K562 (cell line): ENCODE measurements around the gene DOCK1. TPM values are rescaled to one million over a fixed set of nuclear protein-coding genes. Genes with fewer than 3 reads are reported as not detected.

Source experiments
- ATAC-seq: fragments of 200-7000 bp; cut with Tn5 transposase; 3 replicates; pipeline ENCODE4 v1.9.1; 2020; ENCODE audit warnings: moderate library complexity
- BruUV-seq: library from RNA; stranded (reverse); fragments of 400-500 nt; replicated peaks from 2 replicates; lab custom pipeline; 2021; lab: Mats Ljungman, UMichigan
- CTCF ChIA-PET: fragments of 300-600 bp; formaldehyde crosslinking; extraction: SDS; loops from one replicate; lab custom pipeline; 2021; ENCODE audit warnings: low intra/inter-chr PET ratio; lab: Yijun Ruan, JAX
- POLR2A ChIA-PET: fragments of 300-600, 350-650 bp; sonication (Branson Sonifier 250); formaldehyde crosslinking; extraction: SDS; loops from one replicate; lab custom pipeline; 2021; ENCODE audit warnings: antibody characterized with exemption, inconsistent platforms; lab: Yijun Ruan, JAX
- DNase-seq, 4 experiments: peaks; one replicate each; pipeline versions ENCODE4 v3.0.0 to v3.0.0-alpha.2; 2011 to 2018; ENCODE audit warnings: low spot score in 3 of 4, mixed read lengths in 3 of 4; ENCODE audit errors: extremely low read depth in 1 of 4
- FAIRE-seq: peaks from 2 replicates; lab custom pipeline; 2011; peaks lifted over from hg19 to GRCh38; lab: Jason Lieb, UNC
- H2AFZ ChIP-seq: 2 replicates; pipeline ENCODE4 v1.6.0; 2011; ENCODE audit warnings: low read depth, low read length, control low read depth, inconsistent platforms
- H3K27ac ChIP-seq: fragments of 200-600 bp; 3 replicates; pipeline ENCODE4 v1.8.0; 2011; ENCODE audit warnings: low read depth, mild to moderate bottlenecking, control low read depth, inconsistent platforms, low read length, moderate library complexity, mixed read lengths; ENCODE audit errors: extremely low read depth
- H3K27me3 ChIP-seq, 2 experiments: fragments of 300-600 bp in 1 of 2; 2 replicates in 1 of 2; 3 replicates in 1 of 2; pipeline versions ENCODE4 v1.6.0 to v1.8.0; 2011; ENCODE audit warnings: inconsistent platforms in 2 of 2, low read length in 2 of 2, mild to moderate bottlenecking in 1 of 2, mixed read lengths in 1 of 2, moderate library complexity in 1 of 2; ENCODE audit not compliant: control insufficient read depth in 2 of 2, insufficient read depth in 2 of 2
- H3K36me3 ChIP-seq: fragments of 300-600 bp; 3 replicates; pipeline ENCODE4 v1.8.0; 2011; ENCODE audit warnings: mild to moderate bottlenecking, low read length, inconsistent platforms; ENCODE audit not compliant: control insufficient read depth, insufficient read depth
- H3K4me1 ChIP-seq, 2 experiments: fragments of 200-600 bp in 1 of 2; replicated peaks in 1 of 2; 2 replicates in 1 of 2; 3 replicates in 1 of 2; pipeline versions ENCODE4 v1.5.1 to v1.8.0; 2011; ENCODE audit warnings: inconsistent platforms in 2 of 2, low read length in 2 of 2, mild to moderate bottlenecking in 1 of 2, mixed read lengths in 1 of 2, moderate library complexity in 1 of 2; ENCODE audit not compliant: control insufficient read depth in 2 of 2, insufficient read depth in 2 of 2
- H3K4me2 ChIP-seq: 2 replicates; pipeline ENCODE4 v1.6.1; 2011; ENCODE audit warnings: low read length, control low read depth, inconsistent platforms, mixed read lengths; ENCODE audit not compliant: insufficient read depth
- H3K4me3 ChIP-seq: fragments of 200-600 bp; sonication (generic), shearing (Covaris generic); 2 replicates; pipeline ENCODE4 v1.5.1; 2016; ENCODE audit warnings: control low read depth, inconsistent platforms
- H3K79me2 ChIP-seq: fragments of 200-600 bp; 3 replicates; pipeline ENCODE4 v1.8.0; 2011; ENCODE audit warnings: low read length, inconsistent platforms; ENCODE audit not compliant: control insufficient read depth, insufficient read depth
- H3K9ac ChIP-seq, 2 experiments: 2 replicates each; pipeline versions ENCODE4 v1.6.0 to v1.6.1; 2011; ENCODE audit warnings: low read depth in 2 of 2, low read length in 2 of 2, control low read depth in 1 of 2, inconsistent platforms in 1 of 2, mild to moderate bottlenecking in 1 of 2, mixed read lengths in 1 of 2; ENCODE audit not compliant: insufficient read depth in 1 of 2
- H3K9me1 ChIP-seq: one replicate; pipeline ENCODE4 v1.6.0; 2011; ENCODE audit warnings: inconsistent platforms, mild to moderate bottlenecking, low read length, moderate library complexity; ENCODE audit not compliant: control insufficient read depth, insufficient read depth
- H3K9me3 ChIP-seq: replicated peaks from 2 replicates; pipeline ENCODE4 v1.5.1; 2011; ENCODE audit warnings: low read depth, low read length, inconsistent platforms; ENCODE audit not compliant: control insufficient read depth, insufficient read depth
- H4K20me1 ChIP-seq: replicated peaks from 2 replicates; pipeline ENCODE4 v1.6.1; 2011; ENCODE audit warnings: low read length, inconsistent platforms, mixed read lengths; ENCODE audit not compliant: control insufficient read depth, insufficient read depth
- ADNP ChIP-seq: fragments of 200-800 bp; sonication (Bioruptor generic); IDR thresholded peaks from 2 replicates; pipeline ENCODE4 v1.6.1; 2016; ENCODE audit warnings: missing genetic modification characterization, missing compliant biosample characterization
- CC2D1A ChIP-seq: fragments of 450-650 bp; IDR thresholded peaks from 2 replicates; pipeline ENCODE4 v1.6.1; 2017; ENCODE audit warnings: mild to moderate bottlenecking
- CREBBP ChIP-seq: IDR thresholded peaks from one replicate; pipeline ENCODE4 v1.6.1; 2012; ENCODE audit warnings: low read depth, mild to moderate bottlenecking, control low read depth, inconsistent platforms, low read length
- KAT8 ChIP-seq: fragments of 450-650 bp; IDR thresholded peaks from 2 replicates; pipeline ENCODE4 v1.6.1; 2016; ENCODE audit warnings: low read depth, mild to moderate bottlenecking
- KLF13 ChIP-seq: fragments of 450-650 bp; IDR thresholded peaks from 2 replicates; pipeline ENCODE4 v1.6.1; 2016; ENCODE audit warnings: missing genetic modification characterization, low read depth, mild to moderate bottlenecking, missing compliant biosample characterization, moderate library complexity, borderline replicate concordance
- MCM5 ChIP-seq: fragments of 450-650 bp; IDR thresholded peaks from 2 replicates; pipeline ENCODE4 v1.6.1; 2016; ENCODE audit warnings: low read depth
- NFE2L1 ChIP-seq: fragments of 450-650 bp; IDR thresholded peaks from 2 replicates; pipeline ENCODE4 v1.6.1; 2016; ENCODE audit warnings: missing genetic modification characterization, low read depth, mild to moderate bottlenecking, missing compliant biosample characterization, moderate library complexity, borderline replicate concordance
- NKRF ChIP-seq: fragments of 450-650 bp; IDR thresholded peaks from 2 replicates; pipeline ENCODE4 v1.6.1; 2016; ENCODE audit warnings: borderline replicate concordance
- NR2F6 ChIP-seq: fragments of 450-650 bp; formaldehyde crosslinking; IDR thresholded peaks from 2 replicates; pipeline ENCODE4 v1.4.0; 2020; ENCODE audit warnings: mild to moderate bottlenecking
- NR3C1 ChIP-seq: sonication (generic); formaldehyde crosslinking; IDR thresholded peaks from 2 replicates; pipeline ENCODE4 v1.8.1; 2022; ENCODE audit warnings: missing genetic modification reagents
- PCBP2 ChIP-seq: fragments of 200-400 bp; formaldehyde crosslinking; IDR thresholded peaks from 2 replicates; pipeline ENCODE4 v1.6.1; 2018; ENCODE audit warnings: low read length, low read depth, mild to moderate bottlenecking, moderate library complexity; ENCODE audit not compliant: poor library complexity, severe bottlenecking
- RBM14 ChIP-seq: fragments of 200-400 bp; formaldehyde crosslinking; IDR thresholded peaks from 2 replicates; pipeline ENCODE4 v1.6.1; 2018; ENCODE audit warnings: low read depth, mild to moderate bottlenecking, low read length, moderate library complexity, borderline replicate concordance; ENCODE audit not compliant: insufficient read depth
- SIN3B ChIP-seq: fragments of 450-650 bp; IDR thresholded peaks from 2 replicates; pipeline ENCODE4 v1.6.1; 2017; ENCODE audit warnings: low read depth, mild to moderate bottlenecking, moderate library complexity
- SMARCE1 ChIP-seq: fragments of 450-650 bp; IDR thresholded peaks from 2 replicates; pipeline ENCODE4 v1.7.1; 2016; ENCODE audit warnings: mild to moderate bottlenecking
- SPI1 ChIP-seq: IDR thresholded peaks from 2 replicates; pipeline ENCODE4 v1.6.1; 2011; ENCODE audit warnings: low read depth, low read length, control low read depth, borderline replicate concordance
- TGIF2 ChIP-seq: sonication (generic); formaldehyde crosslinking; IDR thresholded peaks from 2 replicates; pipeline ENCODE4 v1.8.1; 2022; ENCODE audit warnings: mild to moderate bottlenecking, missing genetic modification reagents, moderate library complexity
- ZNF12 ChIP-seq: sonication (generic); formaldehyde crosslinking; IDR thresholded peaks from 2 replicates; pipeline ENCODE4 v1.4.0; 2020; ENCODE audit warnings: mild to moderate bottlenecking, missing genetic modification reagents
- WGBS: fragments of 100-300 bp; shearing (Covaris generic); methylation state at CpG from one replicate; pipeline ENCODE4 v1.1.6; 2016; ENCODE audit warnings: low coverage, mixed read lengths; ENCODE audit not compliant: insufficient coverage; ENCODE audit errors: missing lambda C conversion rate; 5-methylcytosine and 5-hydroxymethylcytosine counted together
- in situ Hi-C: fragments of 300-500 bp; cut with MboI; formaldehyde crosslinking; loops from 4 replicates; pipeline ENCODE4 v1.15.0; 2018; ENCODE audit warnings: inconsistent platforms, mixed read lengths
- intact Hi-C: fragments of 100-400 bp; cut with micrococcal nuclease; formaldehyde crosslinking; loops from 2 replicates; pipeline ENCODE4 v1.14.2; 2022
- polyA plus RNA-seq, 8 experiments: library from polyadenylated mRNA; depleted of rRNA in 4 of 8; stranded (reverse) in 5 of 8; unstranded in 3 of 8; fragments of >200 nt; fragmentation: Nextera tagmentation in 2 of 8; fragmentation: Illumina TruSeq in 1 of 8; extraction: Ambion mirVana in 2 of 8; extraction: Trizol in 1 of 8; gene quantifications; 2 replicates each; pipeline versions ENCODE4 v1.2.1 to v1.2.3, GENCODE V29; 2011 to 2014; ENCODE audit warnings: inconsistent platforms in 1 of 8, missing spikeins in 1 of 8
- total RNA-seq, 7 experiments: library from RNA; depleted of rRNA in 6 of 7; stranded (reverse); fragments of >200 nt in 6 of 7; fragmentation: Illumina TruSeq in 2 of 7; extraction: Trizol in 2 of 7; gene quantifications; 2 replicates each; pipeline versions ENCODE4 v1.2.1 to v1.2.3, GENCODE V29; 2011 to 2021; ENCODE audit warnings: low replicate concordance in 1 of 7
- TF ChIP-seq, protein P1 (sequence below): fragments of 450-650 bp; formaldehyde crosslinking; IDR thresholded peaks from 2 replicates; pipeline ENCODE4 v1.4.0; 2020; ENCODE audit warnings: mild to moderate bottlenecking, moderate library complexity
- TF ChIP-seq, protein P2 (sequence below), 2 experiments: fragments of 450-650 bp; IDR thresholded peaks; 2 replicates each; pipeline ENCODE4 v1.6.1; 2016

The DOCK1 gene
- total and polyA plus RNA-seq, 9 of the 15 experiments (the other 6 are each of a cell fraction or from before 2014, with no cell fraction given), result 0.31 TPM; not detected in 8

- H3K4me1 ChIP-seq, result no peaks in the 10 kb centered on the region
- DNase-seq (no peak), FAIRE-seq (no peak), ATAC-seq (no peak)
- H3K27me3 ChIP-seq, result no peaks in the 10 kb centered on the region
- no peak overlapping the region for H3K27ac ChIP-seq
- intact Hi-C loops, result no loop called here
- H3K4me2 ChIP-seq, result no peak overlapping the region
- H3K4me3 ChIP-seq, result no peak overlapping the region
- no peaks in the 10 kb centered on the region for H3K9me1 ChIP-seq
- H3K9me3 ChIP-seq, result no peaks in the 10 kb centered on the region
- BruUV-seq, result no TSS peak
- ChIA-PET POLR2A (no interaction called here), CTCF (no interaction called here)
- H2AFZ ChIP-seq, result no peak overlapping the region
- H3K79me2 ChIP-seq, result no peaks in the 10 kb centered on the region
- TF ChIP-seq SPI1, result no peak
- TF ChIP-seq CC2D1A, result no peak
- TF ChIP-seq KAT8, result no peak
- TF ChIP-seq, protein P1, sequence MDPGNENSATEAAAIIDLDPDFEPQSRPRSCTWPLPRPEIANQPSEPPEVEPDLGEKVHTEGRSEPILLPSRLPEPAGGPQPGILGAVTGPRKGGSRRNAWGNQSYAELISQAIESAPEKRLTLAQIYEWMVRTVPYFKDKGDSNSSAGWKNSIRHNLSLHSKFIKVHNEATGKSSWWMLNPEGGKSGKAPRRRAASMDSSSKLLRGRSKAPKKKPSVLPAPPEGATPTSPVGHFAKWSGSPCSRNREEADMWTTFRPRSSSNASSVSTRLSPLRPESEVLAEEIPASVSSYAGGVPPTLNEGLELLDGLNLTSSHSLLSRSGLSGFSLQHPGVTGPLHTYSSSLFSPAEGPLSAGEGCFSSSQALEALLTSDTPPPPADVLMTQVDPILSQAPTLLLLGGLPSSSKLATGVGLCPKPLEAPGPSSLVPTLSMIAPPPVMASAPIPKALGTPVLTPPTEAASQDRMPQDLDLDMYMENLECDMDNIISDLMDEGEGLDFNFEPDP (CRISPR knock-in tag), result no peak
- no peak for TF ChIP-seq NR2F6
- TF ChIP-seq NFE2L1 (tag), result no peak
- TF ChIP-seq NKRF, result no peak
- no peak for TF ChIP-seq TGIF2 (CRISPR knock-in tag)
- TF ChIP-seq ZNF12 (CRISPR knock-in tag), result no peak
- no peak for TF ChIP-seq PCBP2
- no peak for TF ChIP-seq KLF13 (tag)
- TF ChIP-seq SIN3B, result no peak
- TF ChIP-seq RBM14, result no peak
- TF ChIP-seq SMARCE1, result no peak
- TF ChIP-seq, protein P2, sequence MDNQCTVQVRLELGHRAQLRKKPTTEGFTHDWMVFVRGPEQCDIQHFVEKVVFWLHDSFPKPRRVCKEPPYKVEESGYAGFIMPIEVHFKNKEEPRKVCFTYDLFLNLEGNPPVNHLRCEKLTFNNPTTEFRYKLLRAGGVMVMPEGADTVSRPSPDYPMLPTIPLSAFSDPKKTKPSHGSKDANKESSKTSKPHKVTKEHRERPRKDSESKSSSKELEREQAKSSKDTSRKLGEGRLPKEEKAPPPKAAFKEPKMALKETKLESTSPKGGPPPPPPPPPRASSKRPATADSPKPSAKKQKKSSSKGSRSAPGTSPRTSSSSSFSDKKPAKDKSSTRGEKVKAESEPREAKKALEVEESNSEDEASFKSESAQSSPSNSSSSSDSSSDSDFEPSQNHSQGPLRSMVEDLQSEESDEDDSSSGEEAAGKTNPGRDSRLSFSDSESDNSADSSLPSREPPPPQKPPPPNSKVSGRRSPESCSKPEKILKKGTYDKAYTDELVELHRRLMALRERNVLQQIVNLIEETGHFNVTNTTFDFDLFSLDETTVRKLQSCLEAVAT (IDR thresholded peaks at IDR 0.05), result no peak
- TF ChIP-seq ADNP (tag), result no peak
- no peak for TF ChIP-seq CREBBP
- TF ChIP-seq NR3C1 (CRISPR knock-in tag), result no peak
- TF ChIP-seq MCM5, result no peak
- in situ Hi-C loops, result no loop called here
- 0% methylated on average over 3 of the region's 3 CpGs for WGBS
- no peaks in the 10 kb centered on the region for H4K20me1 ChIP-seq
- H3K36me3 ChIP-seq, result no peaks in the 10 kb centered on the region
- H3K9ac ChIP-seq, result no peak overlapping the region
Measured at GRCh38 chr10:127020260-127020659, 115.0 kb downstream of the DOCK1 start.
